Anterior cingulate cortex (tissue), 58 donors: ENCODE results near the gene CRELD2.
"Not testable (repeated sequence)": the region's sequence is repeated elsewhere in the genome, so short reads cannot be mapped to it uniquely, and the experiment has no call there.

Experiments used
- DNase-seq, 58 donors: peaks; one replicate each; lab custom pipeline; 2025; lab: John Stamatoyannopoulos, UW

CRELD2 gene

GRCh38 chr22:49942565-49943404 is 24.4 kb downstream of the CRELD2 start:
- DNase-seq, result no peak

- DNase-seq, result no peak
Observed at GRCh38 chr22:49943405-49943765, 25.0 kb downstream of the CRELD2 start.

GRCh38 chr22:49943771-49944398 is 25.5 kb downstream of the CRELD2 start:
- DNase-seq, result no peak

GRCh38 chr22:49944399-49944891 is 26.0 kb downstream of the CRELD2 start:
- DNase-seq, result no peak

GRCh38 chr22:49945042-49945794 is 26.8 kb downstream of the CRELD2 start:
- DNase-seq, result not testable (repeated sequence)

GRCh38 chr22:49946612-49947295 is 28.3 kb downstream of the CRELD2 start:
- DNase-seq, result no peak

- DNase-seq, result no peak
Observed at GRCh38 chr22:49947296-49947622, 28.8 kb downstream of the CRELD2 start.

- DNase-seq, result no peak
Observed at GRCh38 chr22:49948116-49948957, 29.9 kb downstream of the CRELD2 start.

GRCh38 chr22:49948958-49949913 is 30.8 kb downstream of the CRELD2 start:
- no peak for DNase-seq

- no peak for DNase-seq
Observed at GRCh38 chr22:49949914-49950292, 31.5 kb downstream of the CRELD2 start.

GRCh38 chr22:49950396-49950994 is 32.1 kb downstream of the CRELD2 start:
- DNase-seq, result no peak

- DNase-seq, result no peak
Observed at GRCh38 chr22:49951000-49951677, 32.7 kb downstream of the CRELD2 start.

GRCh38 chr22:49951678-49951985 is 33.2 kb downstream of the CRELD2 start:
- DNase-seq, result no peak

GRCh38 chr22:49951986-49952896 is 33.8 kb downstream of the CRELD2 start:
- no peak for DNase-seq

GRCh38 chr22:49953027-49953679 is 34.7 kb downstream of the CRELD2 start:
- DNase-seq, result no peak

GRCh38 chr22:49953680-49954344 is 35.4 kb downstream of the CRELD2 start:
- no peak for DNase-seq
